GM21526 (cell line): ENCODE results near the gene DNAJA4.

Experiments
- ATAC-seq: cut with Tn5 transposase; IDR thresholded peaks from one replicate; pipeline ENCODE4 v1.9.1; 2021; ENCODE audit warnings: moderate library complexity; ENCODE audit not compliant: unreplicated experiment, low FRiP score

DNAJA4 gene

GRCh38 chr15:78276064-78276943, 11.9 kb downstream of the DNAJA4 start:
- ATAC-seq: no peak

GRCh38 chr15:78280319-78281072, 16.1 kb downstream of the DNAJA4 start:
- no peak for ATAC-seq

- ATAC-seq: no peak
Measured at GRCh38 chr15:78282324-78282723, 18.0 kb downstream of the DNAJA4 start.

- ATAC-seq: no peak
Measured at GRCh38 chr15:78284758-78285157, 20.4 kb downstream of the DNAJA4 start.

- no peak for ATAC-seq
Measured at GRCh38 chr15:78290222-78290621, 25.9 kb downstream of the DNAJA4 start.

- no peak for ATAC-seq
Measured at GRCh38 chr15:78291052-78291451, 26.7 kb downstream of the DNAJA4 start.

- no peak for ATAC-seq
Measured at GRCh38 chr15:78291698-78292097, 27.3 kb downstream of the DNAJA4 start.

GRCh38 chr15:78292219-78292618, 27.9 kb downstream of the DNAJA4 start:
- no peak for ATAC-seq

GRCh38 chr15:78299101-78299930, 35.0 kb downstream of the DNAJA4 start, which contains the start of gene SKIC8:
Gene SKIC8 (minus strand): TSS chr15:78299609. CDS start chr15:78295686, 3,923 bp downstream.
- ATAC-seq: peak; percentile 79

- ATAC-seq: no peak
Measured at GRCh38 chr15:78301326-78301725, 37.0 kb downstream of the DNAJA4 start.

- ATAC-seq: no peak
Measured at GRCh38 chr15:78301828-78302227, 37.5 kb downstream of the DNAJA4 start.

GRCh38 chr15:78302579-78303312, 38.4 kb downstream of the DNAJA4 start:
- ATAC-seq: no peak

- ATAC-seq: no peak
Measured at GRCh38 chr15:78304216-78305066, 40.1 kb downstream of the DNAJA4 start.

- ATAC-seq: no peak
Measured at GRCh38 chr15:78306176-78306774, 41.9 kb downstream of the DNAJA4 start.

- ATAC-seq: no peak
Measured at GRCh38 chr15:78307976-78308375, 43.6 kb downstream of the DNAJA4 start.

GRCh38 chr15:78308422-78309032, 44.2 kb downstream of the DNAJA4 start:
- no peak for ATAC-seq

GRCh38 chr15:78311292-78311691, 46.9 kb downstream of the DNAJA4 start:
- ATAC-seq: no peak

GRCh38 chr15:78312536-78312935, 48.2 kb downstream of the DNAJA4 start:
- no peak for ATAC-seq
